Measurements from ENCODE around the gene NLRC3. TPM values are rescaled to one million over a fixed set of nuclear protein-coding genes. Genes with fewer than 3 reads are reported as not detected.

Gene NLRC3
- total and polyA plus RNA-seq, 7 experiments from 2014 or later: 22.2 to 91.3 (median 70.0) TPM

GRCh38 chr16:3494386-3494973 lies 82.7 kb downstream of the NLRC3 start:
- Histone ChIP-seq H3K36me3 (ENCODE audit: control insufficient read depth in 2 of 3, insufficient read depth in 3 of 3, low read length in 3 of 3) (no peaks in the 10 kb centered on the region), H3K27ac (ENCODE audit: low read depth, low read length) (no peak overlapping the region), H3K9me3 (ENCODE audit: control insufficient read depth in 2 of 3, low read length in 3 of 3) (no peaks in the 10 kb centered on the region), H3K27me3 (ENCODE audit: control insufficient read depth in 2 of 2, insufficient read depth in 2 of 2, low read length in 2 of 2) (no peaks in the 10 kb centered on the region), H3K4me1 (ENCODE audit: control insufficient read depth in 2 of 2, insufficient read depth in 2 of 2, low read length in 2 of 2) (peaks cover under 1 to 2% of the 10 kb centered on the region in 2 donors), H3K4me3 (ENCODE audit: low read length) (no peak overlapping the region)
- intact Hi-C loops (cut with micrococcal nuclease): no loop called here
- DNase-seq: no peak
- Mint-ChIP-seq H3K27ac (no peak overlapping the region), H3K36me3 (no peaks in the 10 kb centered on the region), H3K27me3 (no peaks in the 10 kb centered on the region), H3K4me1 (peaks cover under 1 to 15% (median 7%) of the 10 kb centered on the region in 7 donors), H3K9me3 (peaks cover 0 to 6% (median 0%) of the 10 kb centered on the region in 11 donors), H3K4me3 (no peak overlapping the region)
- ChIA-PET CTCF (no interaction called here), POLR2A (no interaction called here)
- no peak for ATAC-seq

DNA sequence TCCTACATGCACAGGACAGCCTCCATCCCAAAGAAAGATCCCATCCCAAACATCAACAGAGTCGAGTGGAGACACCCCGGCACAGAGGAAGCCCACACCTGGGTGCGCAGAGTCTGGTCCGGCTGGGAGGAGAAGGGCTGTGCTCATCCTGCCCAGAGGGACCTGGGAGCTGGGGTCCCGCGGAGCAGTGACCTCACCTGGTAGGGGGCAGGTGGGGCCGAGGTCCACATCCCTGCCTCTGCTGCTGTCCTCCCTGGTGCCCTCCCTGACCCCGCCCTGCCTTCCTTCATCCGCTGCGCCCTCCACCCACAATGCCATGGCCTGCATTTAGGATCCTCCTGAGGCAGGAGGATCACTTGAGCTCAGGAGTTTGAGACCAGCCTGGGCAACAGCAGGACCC lies 84.8 kb downstream of the NLRC3 start:
- Histone ChIP-seq H3K9me3 (ENCODE audit: control insufficient read depth in 2 of 3, low read length in 3 of 3) (no peaks in the 10 kb centered on the region), H3K4me1 (ENCODE audit: control insufficient read depth in 2 of 2, insufficient read depth in 2 of 2, low read length in 2 of 2) (no peaks in the 10 kb centered on the region), H3K27ac (ENCODE audit: low read depth, low read length) (no peak overlapping the region), H3K4me3 (ENCODE audit: low read length) (no peak overlapping the region), H3K36me3 (ENCODE audit: control insufficient read depth in 2 of 3, insufficient read depth in 3 of 3, low read length in 3 of 3) (peaks cover 0 to 5% (median 0%) of the 10 kb centered on the region in 3 experiments), H3K27me3 (ENCODE audit: control insufficient read depth in 2 of 2, insufficient read depth in 2 of 2, low read length in 2 of 2) (no peaks in the 10 kb centered on the region)
- POLR2A ChIA-PET: no interaction called here
- Mint-ChIP-seq H3K4me3 (no peak overlapping the region), H3K36me3 (no peaks in the 10 kb centered on the region), H3K27me3 (no peaks in the 10 kb centered on the region), H3K9me3 (no peaks in the 10 kb centered on the region), H3K27ac (no peak overlapping the region), H3K4me1 (peaks cover 0 to 9% (median 5%) of the 10 kb centered on the region in 7 donors)
- ATAC-seq: no peak
- DNase-seq: no peak
- intact Hi-C loops (cut with micrococcal nuclease): no loop called here
- CTCF ChIA-PET: no interaction called here

- Histone ChIP-seq H3K4me3 (ENCODE audit: low read length) (no peak overlapping the region), H3K4me1 (ENCODE audit: control insufficient read depth in 2 of 2, insufficient read depth in 2 of 2, low read length in 2 of 2) (no peaks in the 10 kb centered on the region), H3K27ac (ENCODE audit: low read depth, low read length) (no peak overlapping the region), H3K27me3 (ENCODE audit: control insufficient read depth in 2 of 2, insufficient read depth in 2 of 2, low read length in 2 of 2) (no peaks in the 10 kb centered on the region), H3K9me3 (ENCODE audit: control insufficient read depth in 2 of 3, low read length in 3 of 3) (no peaks in the 10 kb centered on the region), H3K36me3 (ENCODE audit: control insufficient read depth in 2 of 3, insufficient read depth in 3 of 3, low read length in 3 of 3) (peaks cover 0 to 14% (median 0%) of the 10 kb centered on the region in 3 experiments)
- H3K27ac Mint-ChIP-seq: peak overlapping the region in 6 of 9 donors; percentile 10 to 66 (median 51)
- H3K36me3 Mint-ChIP-seq: peaks cover 0 to 4% (median 0%) of the 10 kb centered on the region in 5 donors
- H3K4me1 Mint-ChIP-seq: peaks cover 0 to 9% (median 5%) of the 10 kb centered on the region in 7 donors
- no peak overlapping the region for H3K4me3 Mint-ChIP-seq
- ATAC-seq (no peak), DNase-seq (no peak)
- no peaks in the 10 kb centered on the region for H3K9me3 Mint-ChIP-seq
- intact Hi-C loops (cut with micrococcal nuclease): no loop called here
- POLR2A ChIA-PET: no interaction called here
- CTCF ChIA-PET: interaction anchor here (0.6 to 1.1 kb wide), 2 partner anchors 9 to 135 kb away, joined by 3 read pairs; no protein-coding TSS in a partner anchor
- H3K27me3 Mint-ChIP-seq: no peaks in the 10 kb centered on the region
Measured at GRCh38 chr16:3490911-3491629, 86.1 kb downstream of the NLRC3 start.

Other genes starting within 250 kb of the NLRC3 start
- under 1 TPM in 3 of 5 experiments, not detected in 2; 0.35 to 0.65 (median 0.50) TPM for gene OR2C1, start 221.5 kb downstream of the NLRC3 start, total RNA-seq
- gene OR2C1, start 221.5 kb downstream of the NLRC3 start, polyA plus RNA-seq: under 1 TPM; 0.24 to 0.65 TPM
- 10 to 100 TPM in 4 of 5 experiments, 1 to 10 TPM in 1; 9.7 to 31.1 (median 19.0) TPM for gene ZSCAN32, start 176.4 kb downstream of the NLRC3 start, total RNA-seq
- 10 to 100 TPM; 14.6 to 24.3 TPM for gene ZSCAN32, start 176.4 kb downstream of the NLRC3 start, polyA plus RNA-seq
- gene ZNF174, start 176.2 kb downstream of the NLRC3 start, total RNA-seq: 10 to 100 TPM in 3 of 5 experiments, 1 to 10 TPM in 2; 4.7 to 22.8 (median 13.5) TPM
- 10 to 100 TPM; 11.0 to 26.4 TPM for gene ZNF174, start 176.2 kb downstream of the NLRC3 start, polyA plus RNA-seq
- gene ZNF597, start 133.9 kb downstream of the NLRC3 start, total RNA-seq: 1 to 10 TPM; 2.2 to 5.9 (median 3.8) TPM
- gene ZNF597, start 133.9 kb downstream of the NLRC3 start, polyA plus RNA-seq: 1 to 10 TPM; 1.7 to 2.1 TPM
- gene NAA60, start 133.7 kb downstream of the NLRC3 start, total RNA-seq: 10 to 100 TPM; 38.7 to 63.7 (median 55.3) TPM
- gene NAA60, start 133.7 kb downstream of the NLRC3 start, polyA plus RNA-seq: 10 to 100 TPM; 41.2 to 58.9 TPM
- gene C16orf90, start 81.9 kb downstream of the NLRC3 start, total RNA-seq: not detected
- gene C16orf90, start 81.9 kb downstream of the NLRC3 start, polyA plus RNA-seq: not detected
- 10 to 100 TPM; 16.9 to 33.2 (median 28.0) TPM for gene CLUAP1, start 76.4 kb downstream of the NLRC3 start, total RNA-seq
- gene CLUAP1, start 76.4 kb downstream of the NLRC3 start, polyA plus RNA-seq: 10 to 100 TPM; 31.5 to 44.2 TPM
- gene SLX4, start 34.2 kb upstream of the NLRC3 start, total RNA-seq: 10 to 100 TPM in 1 of 5 experiments, 1 to 10 TPM in 4; 7.1 to 12.5 (median 8.5) TPM
- gene SLX4, start 34.2 kb upstream of the NLRC3 start, polyA plus RNA-seq: 1 to 10 TPM in 1 of 2 donors, under 1 TPM in 1; 0.89 to 1.2 TPM
- gene DNASE1, start 77.3 kb upstream of the NLRC3 start, total RNA-seq: 10 to 100 TPM; 26.0 to 59.6 (median 37.2) TPM
- gene DNASE1, start 77.3 kb upstream of the NLRC3 start, polyA plus RNA-seq: 10 to 100 TPM in 1 of 2 donors, 1 to 10 TPM in 1; 5.6 to 16.8 TPM
- gene TRAP1, start 140.1 kb upstream of the NLRC3 start, total RNA-seq: 100 to 1,000 TPM in 4 of 5 experiments, 10 to 100 TPM in 1; 96.8 to 138 (median 132) TPM
- gene TRAP1, start 140.1 kb upstream of the NLRC3 start, polyA plus RNA-seq: 10 to 100 TPM; 59.6 to 73.9 TPM

Data from naive thymus-derived CD4-positive, alpha-beta T cell (primary cell).